Measurements from ENCODE around the gene GSK3B.

The GSK3B gene

GRCh38 chr3:120093911-120094775 lies at the start of gene GSK3B:
Gene GSK3B (minus strand): TSS chr3:120094447. CDS start chr3:120093434, 1,013 bp downstream.
- POLR2A ChIA-PET = interaction anchor here (0.8 to 3.7 kb wide), 38 partner anchors 10 to 493 kb away, joined by 3 to 45 read pairs (median 6); partner anchors contain the start of gene LRRC58
- peak; percentile 34 for DNase-seq (ENCODE audit: extremely low spot score)
- TF ChIP-seq ZNF384 (IDR thresholded peaks at IDR 0.05) = no peak
- TF ChIP-seq PKNOX1 (IDR thresholded peaks at IDR 0.05) = peak; percentile 38; the same call in 1 of the 2 replicates
- CTCF ChIA-PET = interaction anchor here (0.6 kb wide), 1 partner anchor 535 kb away, joined by 4 read pairs; no protein-coding TSS in a partner anchor

GRCh38 chr3:120143676-120144075 lies 49.4 kb upstream of the GSK3B start:
- POLR2A ChIA-PET = interaction anchor here (2.4 kb wide), 1 partner anchor 48 kb away, joined by 12 read pairs; no protein-coding TSS in a partner anchor
- TF ChIP-seq ZNF384 (IDR thresholded peaks at IDR 0.05) (no peak), CTBP1 (IDR thresholded peaks at IDR 0.05; ENCODE audit: borderline replicate concordance) (no peak), FOXM1 (IDR thresholded peaks at IDR 0.05; ENCODE audit: borderline replicate concordance) (no peak), NFRKB (IDR thresholded peaks at IDR 0.05) (no peak)
- CTCF ChIA-PET = no interaction called here
- DNase-seq (ENCODE audit: extremely low spot score) = no peak

- TF ChIP-seq CTBP1 (IDR thresholded peaks at IDR 0.05; ENCODE audit: borderline replicate concordance) = no peak
- TF ChIP-seq ARNT (IDR thresholded peaks at IDR 0.05) = no peak
- no peak for TF ChIP-seq SUZ12 (IDR thresholded peaks at IDR 0.05)
- no peak for TF ChIP-seq NFRKB (IDR thresholded peaks at IDR 0.05)
- TF ChIP-seq HDGF (IDR thresholded peaks at IDR 0.05; ENCODE audit: borderline replicate concordance) = no peak
- TF ChIP-seq FOXA1 (IDR thresholded peaks at IDR 0.05) = no peak
- TF ChIP-seq PKNOX1 (IDR thresholded peaks at IDR 0.05) = no peak
- TF ChIP-seq L3MBTL2 (conservative IDR thresholded peaks at IDR 0.05) = no peak
- no peak for TF ChIP-seq ELF4 (IDR thresholded peaks at IDR 0.05)
- no peak for TF ChIP-seq ZNF384 (IDR thresholded peaks at IDR 0.05)
- TF ChIP-seq LEF1 (IDR thresholded peaks at IDR 0.05; ENCODE audit: borderline replicate concordance) = no peak
- TF ChIP-seq FOXM1 (IDR thresholded peaks at IDR 0.05; ENCODE audit: borderline replicate concordance) = no peak
- no peak for TF ChIP-seq TARDBP (IDR thresholded peaks at IDR 0.05)
- TF ChIP-seq FOXK2 (IDR thresholded peaks at IDR 0.05) = no peak
Observed at GRCh38 chr3:120142236-120142635, 48.0 kb upstream of the GSK3B start.

GRCh38 chr3:120140098-120140742 lies 46.0 kb upstream of the GSK3B start:
- ChIA-PET CTCF (no interaction called here), POLR2A (no interaction called here)

More at GRCh38 chr3:120142236-120142635, 48.0 kb upstream of the GSK3B start:
- DNase-seq (ENCODE audit: extremely low spot score) = no peak
- CTCF ChIA-PET = no interaction called here
- POLR2A ChIA-PET = no interaction called here

GRCh38 chr3:120139140-120139539 lies 44.9 kb upstream of the GSK3B start:
- DNase-seq (ENCODE audit: extremely low spot score) = no peak
- TF ChIP-seq ARNT (IDR thresholded peaks at IDR 0.05) = no peak
- TF ChIP-seq NFRKB (IDR thresholded peaks at IDR 0.05) = no peak
- TF ChIP-seq HDGF (IDR thresholded peaks at IDR 0.05; ENCODE audit: borderline replicate concordance) = no peak
- TF ChIP-seq TARDBP (IDR thresholded peaks at IDR 0.05) = no peak
- TF ChIP-seq CTBP1 (IDR thresholded peaks at IDR 0.05; ENCODE audit: borderline replicate concordance) = no peak
- POLR2A ChIA-PET = no interaction called here
- CTCF ChIA-PET = no interaction called here

More at GRCh38 chr3:120140098-120140742, 46.0 kb upstream of the GSK3B start:
- no peak for TF ChIP-seq HDGF (IDR thresholded peaks at IDR 0.05; ENCODE audit: borderline replicate concordance)
- no peak for TF ChIP-seq NFRKB (IDR thresholded peaks at IDR 0.05)
- no peak for TF ChIP-seq ARNT (IDR thresholded peaks at IDR 0.05)
- TF ChIP-seq TARDBP (IDR thresholded peaks at IDR 0.05) = no peak
- TF ChIP-seq ZNF384 (IDR thresholded peaks at IDR 0.05) = no peak
- no peak for TF ChIP-seq ELF4 (IDR thresholded peaks at IDR 0.05)
- TF ChIP-seq L3MBTL2 (conservative IDR thresholded peaks at IDR 0.05) = no peak
- no peak for TF ChIP-seq SUZ12 (IDR thresholded peaks at IDR 0.05)
- TF ChIP-seq SP1 (IDR thresholded peaks at IDR 0.05) = no peak
- TF ChIP-seq LEF1 (IDR thresholded peaks at IDR 0.05; ENCODE audit: borderline replicate concordance) = no peak
- TF ChIP-seq BHLHE40 (IDR thresholded peaks at IDR 0.05; ENCODE audit: borderline replicate concordance) = no peak
- no peak for TF ChIP-seq FOXK2 (IDR thresholded peaks at IDR 0.05)
- TF ChIP-seq PKNOX1 (IDR thresholded peaks at IDR 0.05) = no peak
- TF ChIP-seq CTBP1 (IDR thresholded peaks at IDR 0.05; ENCODE audit: borderline replicate concordance) = no peak
- DNase-seq (ENCODE audit: extremely low spot score) = no peak

- TF ChIP-seq CTBP1 (IDR thresholded peaks at IDR 0.05; ENCODE audit: borderline replicate concordance) (no peak), LEF1 (IDR thresholded peaks at IDR 0.05; ENCODE audit: borderline replicate concordance) (no peak), SP1 (IDR thresholded peaks at IDR 0.05) (no peak), L3MBTL2 (conservative IDR thresholded peaks at IDR 0.05) (no peak), ELF4 (IDR thresholded peaks at IDR 0.05) (no peak), ZNF384 (IDR thresholded peaks at IDR 0.05) (no peak), FOXA1 (IDR thresholded peaks at IDR 0.05) (no peak), PKNOX1 (IDR thresholded peaks at IDR 0.05) (no peak), ARNT (IDR thresholded peaks at IDR 0.05) (no peak), FOXM1 (IDR thresholded peaks at IDR 0.05; ENCODE audit: borderline replicate concordance) (no peak)
- CTCF ChIA-PET = no interaction called here
- DNase-seq (ENCODE audit: extremely low spot score) = no peak
- POLR2A ChIA-PET = no interaction called here
Observed at GRCh38 chr3:120137548-120137947, 43.3 kb upstream of the GSK3B start.

All from HEK293T (cell line).